Measurements from ENCODE around the gene MTCH1. TPM values are rescaled to one million over a fixed set of nuclear protein-coding genes. Genes with fewer than 3 reads are reported as not detected.
"Not testable (repeated sequence)": the region's sequence is repeated elsewhere in the genome, so short reads cannot be mapped to it uniquely, and the experiment has no call there.

MTCH1 gene
- total RNA-seq, 1 donor from 2014 or later: 194 TPM

DNA sequence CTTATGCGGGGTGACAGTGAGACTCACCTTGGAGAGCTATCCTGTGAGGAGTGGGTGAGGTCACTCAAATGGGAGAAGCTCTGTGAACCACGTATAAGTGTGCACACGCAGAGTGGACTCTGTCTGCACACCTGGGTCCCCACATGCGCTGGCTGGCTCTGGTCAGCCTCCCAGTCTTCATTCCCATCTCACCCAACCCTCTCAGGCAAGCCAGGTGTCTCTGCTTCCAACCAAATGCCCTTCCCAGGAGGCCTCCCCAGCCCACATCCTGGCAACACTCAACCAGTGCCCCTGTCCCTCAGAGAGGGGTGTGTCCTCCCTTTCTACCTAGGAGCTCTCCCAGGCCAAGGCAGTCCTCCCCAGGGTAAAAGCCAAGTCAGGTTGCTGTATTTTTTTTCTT, 39.5 kb downstream of the MTCH1 start:
- TF ChIP-seq, protein P1, sequence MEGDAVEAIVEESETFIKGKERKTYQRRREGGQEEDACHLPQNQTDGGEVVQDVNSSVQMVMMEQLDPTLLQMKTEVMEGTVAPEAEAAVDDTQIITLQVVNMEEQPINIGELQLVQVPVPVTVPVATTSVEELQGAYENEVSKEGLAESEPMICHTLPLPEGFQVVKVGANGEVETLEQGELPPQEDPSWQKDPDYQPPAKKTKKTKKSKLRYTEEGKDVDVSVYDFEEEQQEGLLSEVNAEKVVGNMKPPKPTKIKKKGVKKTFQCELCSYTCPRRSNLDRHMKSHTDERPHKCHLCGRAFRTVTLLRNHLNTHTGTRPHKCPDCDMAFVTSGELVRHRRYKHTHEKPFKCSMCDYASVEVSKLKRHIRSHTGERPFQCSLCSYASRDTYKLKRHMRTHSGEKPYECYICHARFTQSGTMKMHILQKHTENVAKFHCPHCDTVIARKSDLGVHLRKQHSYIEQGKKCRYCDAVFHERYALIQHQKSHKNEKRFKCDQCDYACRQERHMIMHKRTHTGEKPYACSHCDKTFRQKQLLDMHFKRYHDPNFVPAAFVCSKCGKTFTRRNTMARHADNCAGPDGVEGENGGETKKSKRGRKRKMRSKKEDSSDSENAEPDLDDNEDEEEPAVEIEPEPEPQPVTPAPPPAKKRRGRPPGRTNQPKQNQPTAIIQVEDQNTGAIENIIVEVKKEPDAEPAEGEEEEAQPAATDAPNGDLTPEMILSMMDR (IDR thresholded peaks at IDR 0.05): no peak
- ATAC-seq (peak; percentile 22), DNase-seq (peak; percentile 39)
- Histone ChIP-seq H3K9me3 (no peaks in the 10 kb centered on the region), H3K27ac (no peak overlapping the region), H3K27me3 (no peaks in the 10 kb centered on the region), H3K4me3 (no peak overlapping the region), H3K4me1 (no peaks in the 10 kb centered on the region), H3K36me3 (no peaks in the 10 kb centered on the region)
- intact Hi-C loops (cut with DNase I): no loop called here

DNA sequence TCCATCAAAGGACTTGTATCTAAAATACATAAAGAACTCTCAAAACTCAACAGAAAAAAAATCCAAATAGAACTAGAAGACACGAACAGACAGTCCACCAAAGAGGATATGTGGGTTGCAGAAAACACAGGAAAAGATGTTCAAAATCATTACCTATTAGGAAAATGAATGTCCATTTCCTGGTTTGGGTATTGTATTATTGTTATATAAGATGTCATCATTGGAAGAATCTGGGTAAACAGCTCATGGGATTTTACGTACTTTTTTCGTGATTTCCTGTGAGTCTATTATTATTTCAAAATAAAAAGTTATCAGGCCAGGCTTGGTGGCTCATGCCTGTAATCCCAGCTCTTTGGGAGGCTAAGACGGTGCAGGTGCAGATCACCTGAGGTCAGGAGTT, 40.7 kb downstream of the MTCH1 start:
- intact Hi-C loops (cut with DNase I): no loop called here
- ATAC-seq: no peak
- Histone ChIP-seq H3K36me3 (no peaks in the 10 kb centered on the region), H3K9me3 (no peaks in the 10 kb centered on the region), H3K4me3 (no peak overlapping the region), H3K27me3 (no peaks in the 10 kb centered on the region), H3K4me1 (no peaks in the 10 kb centered on the region), H3K27ac (no peak overlapping the region)
- TF ChIP-seq, protein P1 (IDR thresholded peaks at IDR 0.05): no peak
- DNase-seq: no peak

DNA sequence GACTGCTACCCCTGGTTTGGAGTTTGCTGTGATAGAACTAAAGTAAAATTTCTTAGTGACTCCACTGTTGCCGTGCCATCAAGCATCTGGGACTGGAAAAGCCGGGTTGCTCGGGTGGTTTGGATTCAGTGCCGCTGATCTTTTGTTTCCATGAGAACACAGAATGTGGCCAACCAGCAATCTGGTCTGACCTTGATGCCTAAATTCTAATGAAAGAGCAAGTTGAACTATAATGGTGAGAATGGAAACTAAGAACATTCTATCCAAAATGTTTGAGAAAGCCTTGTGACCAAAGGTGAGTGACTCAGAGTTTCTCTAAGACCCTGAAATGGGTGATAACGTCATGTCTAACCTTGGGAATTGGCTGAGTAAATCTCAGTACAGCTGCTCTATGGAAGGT, 41.3 kb downstream of the MTCH1 start:
- H3K4me1 ChIP-seq: no peaks in the 10 kb centered on the region
- H3K27ac ChIP-seq: no peak overlapping the region
- ATAC-seq (no peak), DNase-seq (no peak)
- H3K9me3 ChIP-seq: no peaks in the 10 kb centered on the region
- no peaks in the 10 kb centered on the region for H3K36me3 ChIP-seq
- TF ChIP-seq, protein P1 (IDR thresholded peaks at IDR 0.05): no peak
- intact Hi-C loops (cut with DNase I): no loop called here
- no peak overlapping the region for H3K4me3 ChIP-seq
- H3K27me3 ChIP-seq: no peaks in the 10 kb centered on the region

DNA sequence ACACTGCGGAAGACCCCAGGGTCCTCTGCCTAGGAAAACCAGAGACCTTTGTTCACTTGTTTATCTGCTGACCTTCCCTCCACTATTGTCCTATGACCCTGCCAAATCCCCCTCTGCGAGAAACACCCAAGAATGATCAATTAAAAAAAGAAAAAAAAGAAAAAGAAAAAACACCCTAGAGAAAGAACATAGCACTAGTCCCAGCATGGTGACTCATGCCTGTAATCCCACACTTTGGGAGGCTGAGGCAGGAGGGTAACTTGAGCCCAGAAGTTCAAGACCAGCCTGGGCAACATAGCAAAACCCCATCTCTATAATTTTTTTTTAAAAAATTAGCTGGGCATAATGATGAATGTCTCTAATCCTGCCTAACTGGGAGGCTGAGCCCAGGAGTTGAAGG, 43.7 kb downstream of the MTCH1 start:
- ATAC-seq; H3K27me3 ChIP-seq; H3K9me3 ChIP-seq; H3K4me3 ChIP-seq; intact Hi-C loops (cut with DNase I); H3K36me3 ChIP-seq; H3K27ac ChIP-seq; DNase-seq; H3K4me1 ChIP-seq: not testable (repeated sequence)

DNA sequence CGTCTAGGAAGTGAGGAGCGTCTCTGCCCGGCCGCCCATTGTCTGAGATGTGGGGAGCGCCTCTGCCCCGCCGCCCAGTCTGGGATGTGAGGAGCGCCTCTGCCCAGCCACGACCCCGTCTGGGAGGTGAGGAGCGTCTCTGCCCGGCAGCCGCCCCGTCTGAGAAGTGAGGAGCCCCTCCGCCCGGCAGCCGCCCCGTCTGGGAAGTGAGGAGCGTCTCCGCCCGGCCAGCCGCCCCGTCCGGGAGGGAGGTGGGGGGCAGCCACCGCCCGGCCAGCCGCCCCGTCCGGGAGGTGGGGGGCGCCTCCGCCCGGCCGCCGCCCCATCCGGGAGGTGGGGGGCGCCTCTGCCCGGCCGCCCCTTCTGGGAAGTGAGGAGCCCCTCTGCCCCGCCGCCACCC, 44.4 kb downstream of the MTCH1 start:
- intact Hi-C loops (cut with DNase I); ATAC-seq; H3K9me3 ChIP-seq; DNase-seq; H3K27ac ChIP-seq; H3K36me3 ChIP-seq; H3K4me3 ChIP-seq; H3K27me3 ChIP-seq; H3K4me1 ChIP-seq: not testable (repeated sequence)

DNA sequence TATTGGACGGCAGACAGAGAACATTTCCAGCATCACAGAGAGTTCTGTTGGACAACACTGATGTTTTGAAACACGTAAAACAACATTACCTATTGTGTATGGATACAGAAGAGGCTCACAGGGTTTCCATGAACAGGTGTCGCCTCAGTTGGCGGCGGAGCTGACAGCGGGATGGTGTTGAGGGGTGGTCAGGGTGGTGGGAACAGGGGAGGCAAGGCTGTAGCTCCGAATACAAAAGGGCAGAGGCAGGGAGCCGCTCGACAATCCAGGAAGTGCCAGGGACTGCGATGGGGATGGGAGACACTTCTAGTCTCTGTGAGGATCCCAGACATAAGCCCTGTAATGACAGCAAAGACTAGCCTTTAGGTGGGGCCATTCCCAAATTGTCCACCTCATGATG, 46.0 kb downstream of the MTCH1 start:
- TF ChIP-seq, protein P1 (IDR thresholded peaks at IDR 0.05): no peak
- intact Hi-C loops (cut with DNase I): no loop called here
- H3K9me3 ChIP-seq: no peaks in the 10 kb centered on the region
- no peaks in the 10 kb centered on the region for H3K27me3 ChIP-seq
- no peaks in the 10 kb centered on the region for H3K36me3 ChIP-seq
- H3K4me1 ChIP-seq: no peaks in the 10 kb centered on the region
- ATAC-seq: no peak
- no peak overlapping the region for H3K27ac ChIP-seq
- H3K4me3 ChIP-seq: no peak overlapping the region
- DNase-seq: no peak

DNA sequence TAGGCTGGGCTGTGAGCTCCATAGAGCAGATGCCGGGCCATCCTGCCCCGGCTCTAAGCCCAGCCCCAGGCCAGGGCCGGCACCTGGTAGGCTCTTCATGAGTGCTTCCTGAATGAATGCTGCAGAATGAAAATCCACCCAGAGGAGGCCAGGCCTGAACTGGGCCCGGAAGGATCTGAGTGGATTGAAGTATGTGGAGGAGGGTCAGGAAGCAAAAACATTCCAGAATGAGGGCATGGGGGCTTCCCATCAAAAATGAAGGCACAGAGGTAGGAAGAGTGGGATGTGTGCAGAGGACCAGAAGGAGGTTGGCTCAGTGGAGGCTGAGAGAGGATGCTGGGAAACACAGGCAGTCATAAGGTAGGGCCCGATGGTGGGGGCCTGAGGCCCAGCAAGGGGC, 47.0 kb downstream of the MTCH1 start:
- intact Hi-C loops (cut with DNase I); H3K4me3 ChIP-seq; H3K36me3 ChIP-seq; ATAC-seq; DNase-seq; H3K4me1 ChIP-seq; H3K27ac ChIP-seq; H3K27me3 ChIP-seq; H3K9me3 ChIP-seq: not testable (repeated sequence)

All from upper lobe of right lung (tissue), 1 donor.